Rectal smooth muscle tissue (tissue), 1 donor: ENCODE data around the gene CAB39L.
"Not testable (repeated sequence)": the region's sequence is repeated elsewhere in the genome, so short reads cannot be mapped to it uniquely, and the experiment has no call there.

Source experiments
- H3K27ac ChIP-seq: one replicate; pipeline ENCODE4 v1.7.0; 2013; ENCODE audit warnings: low read depth, low read length, inconsistent platforms
- H3K27me3 ChIP-seq: one replicate; pipeline ENCODE4 v1.7.0; 2013; ENCODE audit warnings: low read length; ENCODE audit not compliant: control insufficient read depth, insufficient read depth
- H3K36me3 ChIP-seq: one replicate; pipeline ENCODE4 v1.7.0; 2013; ENCODE audit warnings: low read length; ENCODE audit not compliant: control insufficient read depth, insufficient read depth
- H3K4me1 ChIP-seq: one replicate; pipeline ENCODE4 v1.7.0; 2013; ENCODE audit warnings: low read length; ENCODE audit not compliant: control insufficient read depth, insufficient read depth
- H3K4me3 ChIP-seq: one replicate; pipeline ENCODE4 v1.7.0; 2013; ENCODE audit warnings: low read length
- H3K9ac ChIP-seq: one replicate; pipeline ENCODE4 v1.7.0; 2013; ENCODE audit warnings: low read length

CAB39L gene

DNA sequence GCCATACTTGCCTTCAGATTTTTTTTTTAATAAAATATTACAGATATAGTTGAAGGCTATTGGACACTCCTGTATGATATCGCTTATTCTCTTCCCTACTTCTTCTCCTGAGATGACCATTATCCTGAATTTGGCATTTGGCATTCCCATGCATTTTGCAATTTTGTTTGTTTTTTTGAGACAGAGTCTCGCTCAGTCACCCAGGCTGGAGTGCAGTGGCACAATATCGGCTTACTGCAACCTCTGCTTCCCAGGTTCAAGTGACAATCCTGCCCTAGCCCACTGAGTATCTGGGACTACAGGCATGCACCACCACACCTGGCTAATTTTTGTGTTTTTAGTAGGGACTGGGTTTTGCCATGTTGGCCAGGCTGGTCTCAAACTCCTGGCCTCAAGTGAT lies 116.7 kb downstream of the CAB39L start:
- not testable (repeated sequence) for H3K9ac ChIP-seq, H3K27ac ChIP-seq, H3K27me3 ChIP-seq, H3K36me3 ChIP-seq, H3K4me3 ChIP-seq, H3K4me1 ChIP-seq

DNA sequence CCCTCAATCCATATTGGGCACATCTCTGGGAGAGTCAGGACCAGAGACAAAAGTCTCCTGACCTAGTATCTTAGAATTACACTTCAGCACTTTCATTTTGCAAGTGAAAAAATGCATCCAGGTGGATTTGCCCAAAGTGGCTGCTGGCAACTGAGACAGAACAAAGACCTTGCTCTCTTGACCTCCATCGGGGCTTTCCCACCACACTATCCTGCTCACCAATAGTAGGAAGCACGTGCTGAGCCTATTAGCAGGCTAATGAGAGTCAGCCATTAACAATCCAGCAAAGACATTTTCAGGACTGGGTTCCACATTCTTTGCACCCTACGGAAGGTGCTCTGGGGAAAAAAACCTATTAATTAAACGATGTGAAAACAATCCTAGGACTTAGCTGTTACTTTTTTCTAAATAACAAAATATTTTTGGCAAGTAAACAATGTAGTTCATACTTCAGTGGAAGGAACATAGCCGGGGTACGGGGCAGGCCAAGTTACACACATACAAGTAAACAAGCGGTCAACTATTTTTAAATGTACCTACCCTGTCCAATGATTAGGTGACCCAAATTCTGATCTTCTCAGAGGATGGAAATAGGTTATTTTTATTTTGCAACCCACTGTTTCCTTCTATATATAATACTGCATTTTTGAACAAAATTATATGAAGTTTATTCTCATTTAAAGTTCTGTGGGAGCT lies 117.5 kb downstream of the CAB39L start:
- Histone ChIP-seq H3K36me3 (no peaks in the 10 kb centered on the region), H3K27me3 (no peaks in the 10 kb centered on the region), H3K9ac (no peak overlapping the region), H3K27ac (no peak overlapping the region), H3K4me3 (no peak overlapping the region), H3K4me1 (no peaks in the 10 kb centered on the region)

DNA sequence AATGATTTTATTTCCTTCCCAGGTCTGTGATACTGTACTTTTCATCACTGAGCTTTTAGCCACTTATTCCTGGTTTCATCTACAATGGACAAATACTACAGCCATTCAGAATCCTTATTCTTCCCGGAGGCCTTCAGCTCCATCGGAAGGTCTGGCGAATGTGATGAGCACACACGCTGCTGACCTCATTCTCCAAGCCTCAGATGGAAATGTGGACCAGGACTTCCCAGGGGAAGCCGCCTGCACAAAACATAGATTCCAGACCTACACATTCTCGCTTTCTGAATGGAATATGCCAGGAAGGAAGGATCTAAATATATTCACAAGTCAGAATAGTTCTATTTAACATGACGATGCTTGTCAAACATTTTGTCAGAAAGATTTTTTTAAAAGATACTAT lies 120.5 kb downstream of the CAB39L start:
- Histone ChIP-seq H3K4me1 (no peaks in the 10 kb centered on the region), H3K4me3 (no peak overlapping the region), H3K9ac (no peak overlapping the region), H3K36me3 (no peaks in the 10 kb centered on the region), H3K27me3 (no peaks in the 10 kb centered on the region), H3K27ac (no peak overlapping the region)

DNA sequence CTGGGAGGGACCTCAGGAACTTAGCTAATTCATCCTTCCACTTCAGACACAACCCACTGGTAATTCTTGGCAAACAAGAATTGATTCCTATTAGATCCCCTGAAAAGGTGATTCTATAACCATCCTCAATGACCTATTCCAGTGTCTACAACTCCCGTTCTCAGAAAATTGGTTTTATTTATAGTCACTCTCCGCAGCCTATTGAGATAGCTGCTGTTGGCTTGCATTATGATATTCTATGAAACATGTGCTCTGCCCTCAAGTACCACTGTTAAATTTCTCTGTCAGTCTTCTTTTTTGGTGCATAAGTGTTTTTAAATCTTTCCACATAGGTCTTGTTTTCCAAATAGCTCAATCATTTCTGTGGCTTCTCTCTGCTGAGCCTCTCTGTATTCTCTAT lies 121.2 kb downstream of the CAB39L start:
- Histone ChIP-seq H3K4me1 (no peaks in the 10 kb centered on the region), H3K27ac (no peak overlapping the region), H3K36me3 (no peaks in the 10 kb centered on the region), H3K4me3 (no peak overlapping the region), H3K9ac (no peak overlapping the region), H3K27me3 (no peaks in the 10 kb centered on the region)

DNA sequence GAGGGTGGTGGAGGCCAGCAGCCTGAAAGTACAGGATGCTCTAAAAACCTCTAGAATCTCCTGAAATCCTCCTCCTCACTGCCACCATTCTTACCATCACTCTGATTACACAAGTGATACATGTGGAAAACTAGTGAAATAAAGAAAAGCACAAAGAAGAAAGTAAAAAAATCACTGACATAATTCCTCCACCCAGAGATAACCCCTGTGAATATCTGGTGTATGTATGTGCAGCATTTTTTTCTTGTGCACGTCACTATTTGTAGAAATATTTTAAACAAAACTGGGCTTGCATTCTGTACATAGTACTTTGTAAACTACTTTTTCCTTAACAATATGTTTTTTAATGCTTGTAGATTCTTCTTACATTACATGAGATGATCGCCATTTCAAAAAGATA lies 122.9 kb downstream of the CAB39L start:
- no peaks in the 10 kb centered on the region for H3K4me1 ChIP-seq

DNA sequence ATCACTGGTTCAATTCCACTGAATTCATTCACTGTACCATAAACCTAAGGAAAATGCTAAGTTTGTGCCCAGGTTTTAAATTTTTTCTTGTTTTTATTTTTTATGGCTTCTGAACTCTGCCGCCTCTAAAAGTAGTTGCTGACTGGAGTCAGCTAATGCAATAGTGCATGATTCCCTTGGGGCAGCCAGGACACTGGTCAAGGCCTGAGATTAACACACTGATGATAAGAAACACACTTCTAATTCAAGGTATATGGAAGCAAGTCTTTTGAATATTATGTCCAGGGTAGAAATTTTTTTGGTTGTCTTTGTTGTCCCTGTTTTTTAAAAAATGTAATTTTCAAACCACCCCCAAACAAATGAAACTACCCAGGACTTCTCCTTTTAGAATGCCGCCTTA lies 123.9 kb downstream of the CAB39L start:
- no peaks in the 10 kb centered on the region for H3K27me3 ChIP-seq
- no peaks in the 10 kb centered on the region for H3K36me3 ChIP-seq
- peaks cover 1% of the 10 kb centered on the region for H3K4me1 ChIP-seq
- no peak overlapping the region for H3K27ac ChIP-seq
- H3K4me3 ChIP-seq, result no peak overlapping the region
- H3K9ac ChIP-seq, result no peak overlapping the region

More for the DNA sequence above, 122.9 kb downstream of the CAB39L start:
- H3K36me3 ChIP-seq, result no peaks in the 10 kb centered on the region
- no peak overlapping the region for H3K4me3 ChIP-seq
- no peak overlapping the region for H3K27ac ChIP-seq
- no peak overlapping the region for H3K9ac ChIP-seq
- H3K27me3 ChIP-seq, result no peaks in the 10 kb centered on the region

DNA sequence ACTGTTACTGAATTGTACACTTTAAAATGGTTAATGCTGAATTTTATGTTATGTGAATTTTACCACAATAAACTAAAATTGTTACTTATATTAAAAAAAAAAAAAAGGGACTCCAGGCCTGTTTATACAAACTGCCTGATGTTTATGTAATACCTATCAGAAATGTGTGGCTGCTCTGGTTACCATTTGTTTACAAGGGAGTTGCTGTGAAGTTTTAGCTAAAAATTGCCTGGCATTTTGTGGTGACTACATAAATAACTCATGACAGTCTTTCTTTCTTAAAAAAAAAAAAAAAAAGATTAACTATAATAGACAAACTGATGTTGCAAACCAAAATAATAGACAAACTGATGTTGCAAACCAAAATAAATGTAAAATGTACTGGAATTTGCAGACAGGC lies 124.3 kb downstream of the CAB39L start:
- Histone ChIP-seq H3K4me1 (peaks cover 5% of the 10 kb centered on the region), H3K27ac (no peak overlapping the region), H3K36me3 (no peaks in the 10 kb centered on the region), H3K9ac (no peak overlapping the region), H3K4me3 (no peak overlapping the region), H3K27me3 (no peaks in the 10 kb centered on the region)

DNA sequence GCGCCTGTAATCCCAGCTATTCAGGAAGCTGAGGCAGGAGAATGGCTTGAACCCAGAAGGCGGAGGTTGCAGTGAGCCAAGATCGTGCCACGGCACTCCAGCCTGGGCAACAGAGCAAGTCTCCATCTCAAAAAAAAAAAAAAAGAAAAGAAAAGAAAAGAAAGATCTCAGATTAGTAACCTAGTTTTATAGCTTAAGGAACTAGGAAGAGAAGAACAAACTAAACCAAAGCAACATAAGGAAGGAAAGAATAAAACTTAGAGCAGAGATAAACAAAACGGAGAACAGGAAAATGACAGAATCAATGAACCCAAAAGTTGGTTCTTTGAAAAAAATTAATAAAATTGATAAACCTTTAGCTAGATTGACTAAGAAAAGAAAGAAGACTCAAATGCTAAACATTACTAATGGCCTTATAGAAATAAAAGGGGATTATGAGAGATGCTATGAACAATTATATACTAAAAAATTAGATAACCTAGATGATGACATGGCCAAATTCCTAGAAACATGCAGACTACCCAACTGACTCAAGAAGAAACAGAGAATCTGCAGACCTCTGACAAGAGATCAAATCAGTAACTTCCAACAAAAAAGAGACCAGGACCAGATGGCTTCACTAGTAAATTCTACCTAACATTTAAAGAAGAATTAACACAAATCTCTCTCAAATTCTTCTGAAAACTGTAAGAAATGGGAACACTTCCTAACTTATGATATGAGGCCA lies 127.9 kb downstream of the CAB39L start:
- no peak overlapping the region for H3K27ac ChIP-seq
- peaks cover 16% of the 10 kb centered on the region for H3K4me1 ChIP-seq
- H3K4me3 ChIP-seq, result no peak overlapping the region
- no peaks in the 10 kb centered on the region for H3K27me3 ChIP-seq
- H3K9ac ChIP-seq, result no peak overlapping the region
- H3K36me3 ChIP-seq, result no peaks in the 10 kb centered on the region

DNA sequence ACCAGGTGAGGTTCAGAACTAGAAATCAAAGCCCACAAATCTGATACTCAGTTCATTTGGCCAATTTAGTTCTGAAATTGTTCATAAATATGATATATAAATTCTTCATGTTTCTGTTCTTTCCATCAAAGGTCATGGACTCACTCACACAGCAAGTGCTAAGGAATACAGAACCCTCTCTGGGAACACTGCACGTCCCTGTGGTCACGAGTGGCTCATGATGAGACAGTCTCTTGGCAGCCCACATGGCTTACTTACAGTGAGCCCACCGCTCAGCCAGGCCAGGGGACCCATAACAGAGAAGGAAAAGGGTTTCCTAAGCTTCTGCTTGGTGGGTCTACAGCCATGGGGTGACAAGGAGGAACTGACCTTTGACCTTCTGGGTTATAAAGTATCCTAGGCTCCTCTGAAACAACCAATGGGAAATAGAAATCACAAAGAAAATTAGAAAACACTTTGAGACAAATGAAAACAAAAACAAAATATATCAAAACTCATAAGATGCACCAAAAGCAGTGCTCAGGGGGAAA lies 128.8 kb downstream of the CAB39L start:
- Histone ChIP-seq H3K4me1 (peaks cover 16% of the 10 kb centered on the region), H3K9ac (no peak overlapping the region), H3K4me3 (no peak overlapping the region), H3K27ac (no peak overlapping the region), H3K36me3 (peaks cover 3% of the 10 kb centered on the region), H3K27me3 (no peaks in the 10 kb centered on the region)

DNA sequence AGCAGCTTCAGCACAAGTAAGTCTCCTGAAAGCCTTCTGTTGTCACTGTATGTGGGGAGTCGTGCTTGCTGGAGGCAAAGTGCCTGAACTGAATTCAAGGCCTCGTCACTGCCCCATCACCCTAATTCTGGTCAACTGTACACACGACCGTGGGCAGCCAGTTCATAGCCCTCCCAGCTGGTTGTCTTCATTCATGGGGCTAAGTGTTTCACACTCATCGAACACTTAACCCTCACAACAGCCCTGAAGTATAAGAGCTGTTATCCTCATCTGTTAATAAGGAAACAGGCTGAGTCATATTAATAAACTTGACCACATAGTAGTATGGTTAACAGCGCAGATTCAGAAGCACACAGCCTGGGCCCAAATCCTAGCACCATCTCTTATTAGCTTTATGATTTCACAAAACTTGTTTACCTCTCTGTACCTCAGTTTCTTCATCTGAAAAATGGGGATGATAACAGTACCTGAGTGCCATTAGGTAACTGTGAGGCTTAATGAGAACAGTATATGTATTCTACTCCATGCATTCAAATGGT lies 129.5 kb downstream of the CAB39L start:
- H3K4me1 ChIP-seq, result peaks cover 16% of the 10 kb centered on the region
- no peak overlapping the region for H3K4me3 ChIP-seq
- no peak overlapping the region for H3K9ac ChIP-seq
- no peaks in the 10 kb centered on the region for H3K27me3 ChIP-seq
- H3K27ac ChIP-seq, result peak overlapping the region; percentile 68
- H3K36me3 ChIP-seq, result peaks cover 5% of the 10 kb centered on the region

DNA sequence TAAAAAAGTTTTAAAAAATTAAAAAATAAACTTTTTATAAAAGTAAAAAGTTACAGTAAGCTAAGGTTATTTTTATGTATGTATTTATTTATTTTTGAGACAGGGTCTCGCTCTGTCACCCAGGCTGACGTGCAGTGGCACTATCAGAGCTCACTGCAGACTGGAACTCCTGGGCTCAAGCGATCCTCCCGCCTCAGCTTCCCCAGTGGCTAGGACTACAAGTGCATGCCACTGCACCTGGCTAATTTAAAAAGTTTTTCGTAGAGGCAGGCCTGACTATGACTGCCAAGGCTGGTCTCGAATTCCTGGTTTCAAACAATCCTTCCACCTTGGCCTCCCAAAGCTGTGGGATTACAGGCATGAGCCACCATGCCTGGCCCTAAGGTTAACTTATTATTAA lies 132.0 kb downstream of the CAB39L start:
- H3K9ac ChIP-seq, result no peak overlapping the region
- H3K36me3 ChIP-seq, result peaks cover 5% of the 10 kb centered on the region
- H3K4me3 ChIP-seq, result no peak overlapping the region
- H3K4me1 ChIP-seq, result peaks cover 35% of the 10 kb centered on the region
- no peaks in the 10 kb centered on the region for H3K27me3 ChIP-seq
- H3K27ac ChIP-seq, result no peak overlapping the region

DNA sequence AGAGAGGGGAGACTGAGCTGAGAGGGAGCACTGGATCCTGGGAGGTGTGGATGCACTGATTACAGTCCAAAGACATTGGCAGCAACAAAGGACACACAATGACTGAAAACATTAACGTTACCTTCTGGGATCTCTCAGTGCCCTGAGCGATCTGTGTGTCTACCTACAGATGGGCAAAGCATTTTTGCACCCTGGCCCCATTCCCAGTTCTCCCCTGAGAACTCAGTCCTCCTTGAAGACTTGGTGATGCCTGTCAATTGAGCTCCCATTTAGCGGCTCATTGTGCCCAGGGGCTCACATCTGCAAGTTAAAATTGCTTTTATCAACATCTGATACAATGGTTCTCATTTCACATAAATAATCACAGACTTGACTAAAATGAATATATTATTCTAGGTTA lies 133.6 kb downstream of the CAB39L start:
- Histone ChIP-seq H3K4me3 (no peak overlapping the region), H3K27me3 (no peaks in the 10 kb centered on the region), H3K36me3 (peaks cover 5% of the 10 kb centered on the region), H3K9ac (no peak overlapping the region), H3K27ac (peak overlapping the region; percentile 90), H3K4me1 (peaks cover 35% of the 10 kb centered on the region)
